Uterus (tissue), 4 donors: Measurements from ENCODE around the gene PDP2. TPM values are rescaled to one million over a fixed set of nuclear protein-coding genes. Genes with fewer than 3 reads are reported as not detected.

Experiments
- DNase-seq, 2 donors: peaks; one replicate each; pipeline ENCODE4 v3.0.0-alpha.2; 2019 to 2020
- H3K27ac ChIP-seq, 2 donors: fragments of 200-600 bp; sonication (generic); 1 replicate in 1 of 2; 2 replicates in 1 of 2; pipeline ENCODE4 v1.5.1; 2016 to 2018
- H3K27me3 ChIP-seq, 2 donors: fragments of 200-600 bp; sonication (generic); one replicate each; pipeline ENCODE4 v1.5.1; 2018 to 2019; ENCODE audit warnings: control low read depth in 1 of 2
- H3K36me3 ChIP-seq, 2 donors: fragments of 200-600 bp; sonication (generic); one replicate each; pipeline ENCODE4 v1.5.1; 2019; ENCODE audit warnings: control low read depth in 1 of 2
- H3K4me1 ChIP-seq, 2 donors: fragments of 200-600 bp; sonication (generic); one replicate each; pipeline ENCODE4 v1.5.1; 2018 to 2019; ENCODE audit warnings: control low read depth in 1 of 2
- H3K4me3 ChIP-seq, 2 donors: fragments of 200-600 bp; sonication (generic); 1 replicate in 1 of 2; 2 replicates in 1 of 2; pipeline ENCODE4 v1.5.1; 2018 to 2019; ENCODE audit warnings: mild to moderate bottlenecking in 1 of 2
- H3K9me3 ChIP-seq, 2 donors: fragments of 200-600 bp; sonication (generic); one replicate each; pipeline ENCODE4 v1.5.1; 2019; ENCODE audit warnings: control low read depth in 1 of 2
- POLR2A ChIP-seq, 2 donors: fragments of 450-650 bp; IDR thresholded peaks; one replicate each; pipeline ENCODE4 v1.6.1; 2016; ENCODE audit warnings: antibody characterized with exemption in 2 of 2, mild to moderate bottlenecking in 1 of 2, moderate library complexity in 1 of 2
- intact Hi-C: fragments of 100-400 bp; cut with DNase I; formaldehyde crosslinking; loops from one replicate; pipeline ENCODE4 v1.15.1; 2023; ENCODE audit warnings: low total_unique reads
- total RNA-seq, 4 donors: library from RNA; depleted of rRNA in 3 of 4; stranded (reverse); fragments of >200 nt in 3 of 4; gene quantifications; one replicate each; pipeline versions ENCODE4 v1.1.0 to v1.2.4, GENCODE V29; 2014 to 2023
- TF ChIP-seq, protein P1 (sequence below), 4 experiments: fragments of 200-600 bp in 2 of 4; fragments of 450-650 bp in 2 of 4; sonication (generic) in 2 of 4; IDR thresholded peaks; one replicate each; pipeline ENCODE4 v1.5.1; 2016 to 2019; ENCODE audit warnings: antibody characterized with exemption in 4 of 4, mild to moderate bottlenecking in 2 of 4, moderate library complexity in 1 of 4
- donor health status: DM: yes; HTN: yes; CAD: no.

Gene PDP2
- total RNA-seq, 4 donors from 2014 or later, result 0.77 to 20.5 (median 6.3) TPM

DNA sequence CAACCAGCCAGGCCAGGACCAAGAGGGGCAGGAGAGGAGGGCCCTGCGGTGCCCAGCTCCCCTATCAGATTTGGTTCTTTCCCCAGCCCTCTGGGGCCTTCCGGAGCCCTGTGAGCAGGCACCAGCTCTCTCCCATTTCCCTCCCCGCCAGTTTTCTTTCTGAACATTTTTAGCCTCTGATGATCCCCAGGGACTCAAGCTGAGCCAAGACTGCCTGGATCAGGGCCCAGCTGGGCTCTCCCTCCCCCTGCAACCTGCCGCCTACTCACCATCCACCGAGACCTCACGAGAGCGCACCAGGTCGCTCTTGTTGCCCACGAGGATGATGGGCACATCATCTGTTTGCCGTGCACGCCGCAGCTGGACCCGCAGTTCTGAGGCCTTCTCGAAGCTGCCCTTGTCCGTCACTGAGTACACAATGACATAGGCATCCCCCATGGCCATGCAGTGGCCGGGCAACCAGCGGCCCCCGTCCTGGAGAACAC, 43.0 kb downstream of the PDP2 start:
- no peak for TF ChIP-seq POLR2A (IDR thresholded peaks at IDR 0.05)
- TF ChIP-seq, protein P1, sequence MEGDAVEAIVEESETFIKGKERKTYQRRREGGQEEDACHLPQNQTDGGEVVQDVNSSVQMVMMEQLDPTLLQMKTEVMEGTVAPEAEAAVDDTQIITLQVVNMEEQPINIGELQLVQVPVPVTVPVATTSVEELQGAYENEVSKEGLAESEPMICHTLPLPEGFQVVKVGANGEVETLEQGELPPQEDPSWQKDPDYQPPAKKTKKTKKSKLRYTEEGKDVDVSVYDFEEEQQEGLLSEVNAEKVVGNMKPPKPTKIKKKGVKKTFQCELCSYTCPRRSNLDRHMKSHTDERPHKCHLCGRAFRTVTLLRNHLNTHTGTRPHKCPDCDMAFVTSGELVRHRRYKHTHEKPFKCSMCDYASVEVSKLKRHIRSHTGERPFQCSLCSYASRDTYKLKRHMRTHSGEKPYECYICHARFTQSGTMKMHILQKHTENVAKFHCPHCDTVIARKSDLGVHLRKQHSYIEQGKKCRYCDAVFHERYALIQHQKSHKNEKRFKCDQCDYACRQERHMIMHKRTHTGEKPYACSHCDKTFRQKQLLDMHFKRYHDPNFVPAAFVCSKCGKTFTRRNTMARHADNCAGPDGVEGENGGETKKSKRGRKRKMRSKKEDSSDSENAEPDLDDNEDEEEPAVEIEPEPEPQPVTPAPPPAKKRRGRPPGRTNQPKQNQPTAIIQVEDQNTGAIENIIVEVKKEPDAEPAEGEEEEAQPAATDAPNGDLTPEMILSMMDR (IDR thresholded peaks at IDR 0.05), result no peak
- intact Hi-C loops, result no loop called here
- Histone ChIP-seq H3K9me3 (no peaks in the 10 kb centered on the region), H3K27ac (peak overlapping the region; percentile 76 to 79), H3K36me3 (no peaks in the 10 kb centered on the region), H3K4me1 (peaks cover 0 to 4% of the 10 kb centered on the region in 2 donors), H3K27me3 (no peaks in the 10 kb centered on the region), H3K4me3 (peak overlapping the region; percentile 0 to 51)
- peak; percentile 73 for DNase-seq

DNA sequence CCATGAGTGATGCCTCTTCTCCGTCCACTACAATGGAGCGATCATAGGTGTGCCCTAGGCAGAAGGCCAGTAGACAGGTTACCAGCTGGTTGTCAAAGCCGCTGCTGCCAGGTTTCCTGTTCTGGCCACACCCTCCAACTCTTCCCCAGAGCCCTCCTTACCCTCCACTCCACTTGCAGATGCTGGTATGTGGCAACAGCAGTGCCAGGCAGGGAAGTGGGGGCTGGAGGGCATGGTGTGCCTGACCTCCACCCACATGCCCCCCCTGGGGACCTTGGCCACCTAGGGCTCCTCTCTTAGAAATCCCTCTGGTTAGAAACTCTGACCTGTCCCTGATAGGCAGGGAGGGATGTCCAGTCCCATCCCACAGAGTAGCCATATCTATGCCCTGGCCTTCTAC, 43.6 kb downstream of the PDP2 start:
- DNase-seq, result no peak
- H3K4me3 ChIP-seq, result peak overlapping the region in 1 of 2 donors; percentile 51
- no peaks in the 10 kb centered on the region for H3K9me3 ChIP-seq
- intact Hi-C loops, result no loop called here
- no peaks in the 10 kb centered on the region for H3K27me3 ChIP-seq
- peak overlapping the region; percentile 76 to 79 for H3K27ac ChIP-seq
- peaks cover 0 to 4% of the 10 kb centered on the region in 2 donors for H3K4me1 ChIP-seq
- no peaks in the 10 kb centered on the region for H3K36me3 ChIP-seq
- TF ChIP-seq POLR2A (IDR thresholded peaks at IDR 0.05), result no peak
- TF ChIP-seq, protein P1 (IDR thresholded peaks at IDR 0.05), result no peak

GRCh38 chr16:66924527-66925321, 44.4 kb downstream of the PDP2 start:
- H3K27ac ChIP-seq, result peak overlapping the region; percentile 79 to 82
- DNase-seq, result no peak
- peak overlapping the region; percentile 30 to 51 for H3K4me3 ChIP-seq
- TF ChIP-seq, protein P1 (IDR thresholded peaks at IDR 0.05), result peak in 3 of 4 experiments; percentile 30 to 65 (median 43)
- TF ChIP-seq POLR2A (IDR thresholded peaks at IDR 0.05), result no peak
- H3K4me1 ChIP-seq, result peaks cover 0 to 4% of the 10 kb centered on the region in 2 donors
- H3K9me3 ChIP-seq, result no peaks in the 10 kb centered on the region
- no peaks in the 10 kb centered on the region for H3K36me3 ChIP-seq
- intact Hi-C loops, result no loop called here
- no peaks in the 10 kb centered on the region for H3K27me3 ChIP-seq

DNA sequence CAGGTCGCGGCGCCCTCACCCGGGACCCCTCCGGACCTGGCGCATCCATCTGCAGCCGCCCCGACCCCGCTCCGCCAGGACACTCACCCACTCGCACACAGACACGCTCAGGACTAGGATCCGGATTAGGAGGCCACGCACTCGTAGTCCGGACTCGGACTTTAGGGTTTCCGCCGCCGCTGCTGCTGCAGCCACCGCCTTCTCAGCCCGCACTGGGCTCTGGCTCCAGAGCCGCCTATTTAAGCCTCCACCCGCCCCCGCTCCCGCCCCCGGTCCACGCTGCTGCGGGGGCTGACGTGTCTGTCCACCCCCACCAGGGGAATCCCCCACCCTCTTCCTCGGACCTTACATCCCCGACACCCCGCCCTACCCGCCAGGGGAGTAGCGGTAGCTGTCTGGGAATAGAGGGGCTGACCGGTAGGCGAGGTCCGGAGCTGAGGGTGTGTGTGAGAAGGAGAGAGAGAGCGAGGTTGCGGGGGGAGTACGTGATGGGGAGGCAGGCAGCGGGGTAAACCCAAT, 45.1 kb downstream of the PDP2 start, which contains the start of gene RRAD:
Gene RRAD, minus strand, starts transcription at position 214 of the 519 bp plus-strand sequence. CDS start 356 bp downstream, outside the sequence.
- Histone ChIP-seq H3K27me3 (no peaks in the 10 kb centered on the region), H3K27ac (peak within 1 kb of the TSS; percentile 79 to 82), H3K9me3 (no peaks in the 10 kb centered on the region), H3K4me1 (peaks cover 0 to 4% of the 10 kb centered on the region in 2 donors), H3K36me3 (no peaks in the 10 kb centered on the region), H3K4me3 (peak within 1 kb of the TSS; percentile 30 to 51)
- peak; percentile 70 to 80 for DNase-seq
- intact Hi-C loops, result no loop called here
- peak; percentile 52 to 61 for TF ChIP-seq POLR2A (IDR thresholded peaks at IDR 0.05)
- TF ChIP-seq, protein P1 (IDR thresholded peaks at IDR 0.05), result no peak
